Head of caudate nucleus (tissue), 42 donors: ENCODE results near the gene DPP6.

Experiments
- DNase-seq, 42 donors: peaks; one replicate each; pipeline versions ENCODE4 v3.0.0 to v3.0.0-alpha.2; 2020 to 2021; ENCODE audit warnings: mixed read lengths in 7 of 42
- intact Hi-C: fragments of 100-400 bp; cut with DNase I; formaldehyde crosslinking; loops from one replicate; pipeline ENCODE4 v1.15.0; 2022

DPP6 gene

GRCh38 chr7:154546946-154547587 lies 494.9 kb downstream of the DPP6 start:
- peak in 29 of 42 donors; percentile 5 to 59 (median 31) for DNase-seq
- intact Hi-C loops = no loop called here

GRCh38 chr7:154553711-154554265 lies 501.6 kb downstream of the DPP6 start:
- no peak for DNase-seq
- intact Hi-C loops = no loop called here

GRCh38 chr7:154559454-154559853 lies 507.3 kb downstream of the DPP6 start:
- intact Hi-C loops = no loop called here
- no peak for DNase-seq

- DNase-seq = peak in 2 of 42 donors; percentile 22 to 42
- intact Hi-C loops = no loop called here
Measured at GRCh38 chr7:154564676-154565075, 512.5 kb downstream of the DPP6 start.

GRCh38 chr7:154566877-154567276 lies 514.7 kb downstream of the DPP6 start:
- intact Hi-C loops = no loop called here
- no peak for DNase-seq

- intact Hi-C loops = no loop called here
- DNase-seq = peak in 22 of 42 donors; percentile 14 to 70 (median 50)
Measured at GRCh38 chr7:154568346-154568745, 516.1 kb downstream of the DPP6 start.

- intact Hi-C loops = no loop called here
- DNase-seq = no peak
Measured at GRCh38 chr7:154569916-154570315, 517.7 kb downstream of the DPP6 start.

- intact Hi-C loops = no loop called here
Measured at GRCh38 chr7:154571772-154572171, 519.6 kb downstream of the DPP6 start.

GRCh38 chr7:154574235-154574634 lies 522.0 kb downstream of the DPP6 start:
- intact Hi-C loops = no loop called here
- DNase-seq = no peak

More at GRCh38 chr7:154571772-154572171, 519.6 kb downstream of the DPP6 start:
- DNase-seq = no peak

- no peak for DNase-seq
- intact Hi-C loops = no loop called here
Measured at GRCh38 chr7:154575497-154575896, 523.3 kb downstream of the DPP6 start.

- DNase-seq = no peak
- intact Hi-C loops = no loop called here
Measured at GRCh38 chr7:154576604-154577003, 524.4 kb downstream of the DPP6 start.

GRCh38 chr7:154577141-154577873 lies 525.1 kb downstream of the DPP6 start:
- no peak for DNase-seq
- intact Hi-C loops = no loop called here

GRCh38 chr7:154578336-154578735 lies 526.1 kb downstream of the DPP6 start:
- intact Hi-C loops = no loop called here
- no peak for DNase-seq

GRCh38 chr7:154579711-154580110 lies 527.5 kb downstream of the DPP6 start:
- intact Hi-C loops = no loop called here
- no peak for DNase-seq

- peak in 12 of 42 donors; percentile 26 to 72 (median 46) for DNase-seq
- intact Hi-C loops = no loop called here
Measured at GRCh38 chr7:154581251-154581890, 529.2 kb downstream of the DPP6 start.

GRCh38 chr7:154583454-154583853 lies 531.3 kb downstream of the DPP6 start:
- intact Hi-C loops = no loop called here
- peak in 31 of 42 donors; percentile 38 to 84 (median 61) for DNase-seq

GRCh38 chr7:154584352-154585252 lies 532.4 kb downstream of the DPP6 start:
- intact Hi-C loops = no loop called here
- DNase-seq = peak in 27 of 42 donors; percentile 35 to 81 (median 62)

GRCh38 chr7:154587792-154588191 lies 535.6 kb downstream of the DPP6 start:
- intact Hi-C loops = no loop called here
- DNase-seq = peak in 3 of 42 donors; percentile 28 to 38 (median 37)

GRCh38 chr7:154591544-154591943 lies 539.3 kb downstream of the DPP6 start:
- intact Hi-C loops = no loop called here
- peak; percentile 42 to 90 (median 80) for DNase-seq
